SK-N-SH treated with all-trans-retinoic acid at 6 μM for 48 hours (cell line): ENCODE results near the gene SLC2A6.

ENCODE experiments used
- ARNTL ChIP-seq: fragments of 450-650 bp; formaldehyde crosslinking; IDR thresholded peaks from 2 replicates; pipeline ENCODE4 v1.5.0; 2020; ENCODE audit warnings: low read depth, mild to moderate bottlenecking, moderate library complexity, borderline replicate concordance
- BACH2 ChIP-seq: fragments of 250-450 bp; sonication (Bioruptor Pico); IDR thresholded peaks from 2 replicates; pipeline ENCODE4 v1.9.0; 2021; ENCODE audit warnings: mild to moderate bottlenecking, borderline replicate concordance
- CREB5 ChIP-seq: fragments of 250-450 bp; sonication (Bioruptor Pico); IDR thresholded peaks from 2 replicates; pipeline ENCODE4 v1.5.1; 2020; ENCODE audit warnings: low read depth, mild to moderate bottlenecking, moderate library complexity
- OSR1 ChIP-seq: fragments of 250-450 bp; sonication (Bioruptor Pico); IDR thresholded peaks from 2 replicates; pipeline ENCODE4 v1.8.0; 2022; ENCODE audit warnings: moderate library complexity, mild to moderate bottlenecking, inconsistent platforms
- RARB ChIP-seq: fragments of 250-450 bp; sonication (Bioruptor Pico); IDR thresholded peaks from 2 replicates; pipeline ENCODE4 v1.8.0; 2021; ENCODE audit warnings: mild to moderate bottlenecking, moderate library complexity

GRCh38 chr9:133502112-133502511 is 23.2 kb upstream of the SLC2A6 start:
- no peak for TF ChIP-seq RARB (CRISPR knock-in tag)
- no peak for TF ChIP-seq OSR1 (CRISPR knock-in tag)
- TF ChIP-seq BACH2 (CRISPR knock-in tag), result no peak
- no peak for TF ChIP-seq CREB5 (CRISPR knock-in tag)
- TF ChIP-seq ARNTL (CRISPR knock-in tag), result no peak
